HG02678 (cell line): ENCODE data around the gene CEACAM21.

ENCODE experiments used
- ATAC-seq: cut with Tn5 transposase; IDR thresholded peaks from one replicate; pipeline ENCODE4 v1.9.1; 2021; ENCODE audit warnings: mild to moderate bottlenecking, moderate library complexity; ENCODE audit not compliant: unreplicated experiment

The CEACAM21 gene

DNA sequence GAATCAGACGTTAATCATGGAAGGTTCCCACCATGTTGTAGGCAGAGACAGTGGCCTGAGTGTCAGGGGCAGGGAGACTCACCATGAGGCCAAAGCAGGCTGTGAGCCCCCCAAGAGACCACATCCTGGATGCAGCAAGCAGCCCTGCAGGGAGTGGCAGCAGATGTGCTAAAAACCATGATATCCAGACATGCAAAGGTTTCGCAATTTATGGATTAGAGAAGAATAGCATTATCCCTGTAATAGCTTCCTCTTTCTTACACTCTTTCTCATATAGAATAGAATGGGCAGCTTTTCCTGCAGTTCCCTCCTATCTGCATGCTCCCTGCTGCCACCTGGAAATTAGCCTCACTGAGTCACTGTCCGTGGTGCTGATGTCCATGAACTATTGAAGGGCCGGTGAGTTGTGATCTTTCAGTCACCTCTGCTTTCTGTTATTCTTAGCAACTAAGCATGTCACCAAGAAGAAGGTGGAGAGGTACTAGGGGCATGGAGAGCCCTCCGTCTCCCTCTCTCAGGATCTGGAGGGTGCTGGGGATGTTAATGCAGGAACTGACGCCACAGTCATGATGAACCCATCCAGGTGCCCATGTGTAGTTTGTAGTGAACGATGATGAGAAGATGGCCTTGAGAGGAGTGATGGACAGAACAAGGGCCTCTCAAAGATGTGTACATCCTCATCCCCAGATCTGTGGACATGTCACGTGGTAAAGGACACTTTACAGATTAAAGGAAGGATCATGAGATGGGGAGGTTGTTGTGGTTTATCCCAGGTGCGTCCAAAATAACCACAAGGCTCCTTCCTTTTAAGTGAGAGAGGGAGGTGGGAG is 41.0 kb downstream of the CEACAM21 start:
- ATAC-seq = no peak

DNA sequence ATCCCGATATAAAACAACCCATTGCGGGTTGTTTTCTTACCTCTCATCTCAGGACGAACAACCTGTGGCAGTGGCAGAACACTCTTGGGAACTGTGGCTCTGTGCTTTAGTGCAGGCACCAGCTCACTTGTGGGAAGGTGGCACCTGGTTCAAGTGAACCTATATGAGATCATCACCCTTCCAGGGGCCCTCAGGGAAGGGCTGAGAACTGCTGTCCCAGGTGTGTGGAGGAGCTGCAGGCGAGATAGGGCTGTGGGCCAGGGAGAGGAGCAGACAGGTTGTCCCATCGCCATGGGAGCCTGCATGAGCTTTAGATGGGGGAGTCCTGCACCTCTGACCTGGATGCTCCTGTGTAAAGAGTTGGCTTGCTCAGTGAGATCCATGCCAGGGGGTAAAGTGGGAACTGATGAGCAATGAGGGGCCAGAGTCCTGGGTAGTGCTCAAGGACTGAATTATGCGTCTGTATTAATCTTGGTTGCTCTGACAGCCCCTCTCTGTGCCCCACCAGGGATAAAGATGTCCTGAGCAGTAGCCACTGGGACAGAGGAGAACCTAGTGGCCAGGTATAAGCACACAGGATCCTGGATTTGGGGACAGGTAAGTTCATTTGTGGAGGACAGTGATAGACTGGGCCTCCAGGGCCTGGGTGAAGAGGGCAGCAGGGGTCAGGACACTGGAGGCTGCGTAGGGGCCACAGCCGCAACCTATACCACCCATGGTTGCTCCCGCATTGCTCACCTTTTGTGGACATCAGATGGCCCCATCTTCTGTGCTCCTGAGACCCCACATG is 42.2 kb downstream of the CEACAM21 start:
- ATAC-seq = no peak

DNA sequence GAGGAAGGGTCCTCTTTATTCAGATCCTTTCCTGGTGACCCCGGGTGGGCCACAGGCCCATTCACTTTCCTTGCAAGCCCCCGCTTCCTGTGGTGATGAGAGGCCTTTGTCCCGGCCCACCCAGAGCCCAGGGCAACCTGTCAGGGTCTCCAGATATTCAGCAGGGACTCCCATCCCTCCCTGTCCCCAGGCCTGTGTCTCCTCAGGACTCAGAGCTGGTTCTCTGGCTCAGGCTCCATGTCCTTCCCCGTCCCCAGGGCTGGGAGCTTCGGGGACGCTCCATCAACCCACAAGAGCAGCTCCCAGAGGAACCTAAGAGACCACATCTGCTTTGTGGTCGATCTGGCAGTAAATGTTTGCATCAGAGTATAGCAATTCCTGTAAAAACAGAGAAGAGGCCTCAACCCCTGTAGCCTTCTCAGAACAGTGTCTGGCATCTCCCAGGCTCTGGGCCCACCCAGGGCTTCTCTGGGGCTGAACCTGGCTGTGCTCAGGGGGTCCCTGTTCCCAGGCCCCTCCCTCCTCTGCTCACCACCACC is 43.1 kb downstream of the CEACAM21 start:
- ATAC-seq = no peak

DNA sequence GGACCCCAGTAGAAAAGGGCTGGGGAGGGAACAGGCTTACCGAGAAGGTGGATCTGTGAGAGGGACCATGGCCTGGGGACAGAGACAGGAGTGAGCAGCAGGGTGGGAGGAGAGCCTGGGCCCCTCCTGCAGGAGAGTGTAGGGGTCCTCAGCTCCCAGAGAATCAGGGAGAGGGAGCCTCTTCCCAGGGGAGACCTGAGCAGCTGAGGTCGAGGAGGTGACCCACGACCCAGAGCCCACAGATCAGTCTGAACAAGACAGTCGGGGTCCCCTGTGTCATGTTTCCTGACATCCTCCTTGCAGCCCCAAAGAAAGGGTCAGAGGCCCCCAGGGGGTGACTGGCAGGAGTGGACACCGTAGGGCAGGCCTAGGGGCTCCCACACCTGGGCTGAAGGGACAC is 44.2 kb downstream of the CEACAM21 start:
- ATAC-seq = no peak

DNA sequence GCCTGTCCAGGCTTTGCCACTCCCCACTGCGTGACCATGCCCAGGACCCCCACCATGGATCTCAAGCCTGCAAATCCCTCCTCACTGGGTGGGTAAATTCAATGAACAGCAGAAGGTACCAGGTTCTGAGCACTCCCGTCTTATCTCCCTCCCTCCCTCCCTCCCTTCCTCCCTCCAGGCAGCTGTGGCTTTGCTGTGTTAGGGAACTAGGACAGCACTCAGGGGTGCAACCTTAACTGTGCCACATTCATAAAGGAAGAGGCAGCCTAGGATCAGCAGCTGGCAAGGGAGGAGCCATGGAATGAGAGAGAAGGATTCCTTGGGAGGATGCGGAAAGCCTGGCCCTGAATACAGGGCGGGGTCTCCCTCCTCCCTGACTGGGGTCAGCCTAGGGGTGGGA is 45.3 kb downstream of the CEACAM21 start:
- no peak for ATAC-seq

DNA sequence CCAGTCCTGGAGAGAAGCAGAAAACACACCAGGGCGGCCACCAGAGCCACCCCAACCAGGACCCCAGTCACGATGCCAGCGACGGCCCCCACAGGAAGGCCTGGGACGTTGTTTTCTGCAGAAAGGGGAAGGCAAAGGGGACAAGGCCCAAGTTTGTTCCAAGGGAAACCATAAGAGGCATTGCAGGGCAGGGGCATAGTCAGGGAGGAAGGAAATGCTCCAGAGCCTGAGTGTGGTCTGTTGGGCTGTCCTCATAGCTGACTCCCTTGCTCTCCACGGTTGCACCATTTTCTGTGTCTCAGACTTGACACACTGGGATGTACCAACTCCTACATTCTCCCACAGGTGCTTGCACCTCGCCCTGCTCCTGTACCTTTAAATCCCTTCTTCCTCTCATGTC is 45.7 kb downstream of the CEACAM21 start:
- no peak for ATAC-seq

DNA sequence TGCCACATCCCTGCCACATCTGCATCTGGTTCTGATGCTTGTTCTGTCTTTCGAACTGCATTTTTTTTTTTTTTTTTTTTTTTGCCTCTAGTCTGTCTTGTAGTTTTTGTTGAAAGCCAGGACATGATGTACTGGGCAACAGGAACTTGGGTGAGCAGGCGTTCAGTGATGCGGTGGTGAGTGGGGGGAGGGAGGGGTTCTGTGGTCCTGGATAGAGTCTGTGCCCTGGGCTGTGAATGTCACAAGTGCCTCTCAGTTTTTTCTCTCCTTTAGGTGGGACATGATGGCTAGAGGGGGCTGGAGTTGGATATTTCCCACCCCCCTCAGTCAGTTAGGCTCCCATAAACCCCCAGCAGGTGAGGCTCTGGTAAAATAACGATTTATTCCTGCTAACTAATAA is 47.4 kb downstream of the CEACAM21 start:
- no peak for ATAC-seq

DNA sequence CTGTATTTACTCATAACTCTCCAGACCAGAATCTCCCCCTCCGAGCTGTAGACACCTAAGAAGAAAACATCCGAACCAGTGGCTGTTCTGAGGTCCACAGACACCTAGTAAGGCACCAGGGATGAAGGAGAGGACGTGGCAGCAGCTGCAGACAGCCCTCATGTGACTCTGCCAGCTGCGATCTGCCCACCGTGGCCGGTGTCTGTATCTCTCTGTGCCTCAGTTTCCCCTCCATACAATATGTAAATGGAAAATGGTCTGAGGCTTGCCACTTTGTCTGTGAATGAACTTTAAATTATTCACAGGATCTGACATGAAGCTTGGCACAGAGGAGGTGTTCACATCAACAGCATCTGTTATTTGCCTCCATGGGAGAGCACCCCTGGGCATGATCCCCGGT is 48.5 kb downstream of the CEACAM21 start:
- ATAC-seq = no peak

DNA sequence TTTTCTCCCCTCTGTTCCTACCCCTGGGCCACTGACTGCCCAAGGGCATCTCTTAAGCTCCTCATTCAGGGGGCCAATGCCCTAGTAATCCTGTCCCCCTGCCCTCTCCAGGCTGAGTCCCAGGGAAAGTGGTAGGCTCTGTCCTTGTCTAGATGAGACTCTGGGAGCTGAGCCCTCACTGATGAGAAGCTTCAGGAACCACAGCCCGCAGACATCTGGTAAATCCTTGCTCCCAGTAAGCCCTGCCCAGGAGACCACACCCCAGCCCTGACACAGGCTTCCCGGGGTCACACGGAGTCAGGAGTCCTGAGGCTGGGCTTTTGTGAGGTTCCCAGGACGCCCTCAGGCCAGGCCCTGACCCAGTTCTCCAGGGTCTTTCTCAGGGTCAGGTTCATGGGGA is 49.0 kb downstream of the CEACAM21 start:
- ATAC-seq = no peak

DNA sequence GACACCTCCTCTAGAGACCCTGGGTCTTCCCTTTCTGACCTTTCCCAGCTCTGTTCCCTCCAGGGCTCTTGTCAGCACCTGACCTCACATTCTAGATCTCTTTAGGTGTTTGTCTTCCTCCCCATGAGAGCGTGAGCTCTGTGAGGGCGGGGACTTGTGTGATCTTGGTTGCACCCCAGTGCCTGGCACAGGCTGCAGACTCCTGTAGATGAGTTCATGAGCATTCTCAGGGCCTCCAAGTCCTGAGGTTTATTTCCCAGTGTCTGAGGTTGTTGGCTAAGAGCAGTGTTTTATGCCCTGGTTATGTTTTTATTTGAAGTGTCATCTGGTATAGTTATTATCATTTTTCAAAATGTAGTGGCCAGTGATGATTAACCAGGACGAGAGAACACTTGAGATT is 50.3 kb downstream of the CEACAM21 start:
- no peak for ATAC-seq

DNA sequence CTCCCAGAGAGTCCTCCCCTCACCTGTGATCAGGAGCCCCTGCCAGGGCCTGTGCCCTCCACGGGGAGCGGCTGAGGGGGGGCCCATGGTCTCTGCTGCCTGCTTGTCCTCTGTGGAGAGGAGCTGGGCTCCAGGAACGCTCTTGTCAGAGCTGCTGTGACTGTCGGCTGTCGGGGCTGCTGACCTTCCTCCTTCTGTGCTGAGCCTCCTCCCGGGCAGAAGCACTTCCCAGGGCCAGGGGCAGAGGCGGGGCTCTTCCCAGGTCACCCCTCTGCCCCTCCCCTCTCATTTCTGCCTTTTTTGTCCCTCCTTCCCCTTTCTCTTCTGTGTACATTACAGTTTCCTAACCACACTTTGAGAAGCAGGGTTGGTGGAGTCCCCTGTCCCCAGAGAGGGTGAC is 50.9 kb downstream of the CEACAM21 start, which contains the start of gene CEACAM4:
CEACAM4 (minus strand) TSS at position 198 of the 400 bp plus-strand sequence; CDS start at position 87, 111 bp downstream.
- ATAC-seq = no peak

DNA sequence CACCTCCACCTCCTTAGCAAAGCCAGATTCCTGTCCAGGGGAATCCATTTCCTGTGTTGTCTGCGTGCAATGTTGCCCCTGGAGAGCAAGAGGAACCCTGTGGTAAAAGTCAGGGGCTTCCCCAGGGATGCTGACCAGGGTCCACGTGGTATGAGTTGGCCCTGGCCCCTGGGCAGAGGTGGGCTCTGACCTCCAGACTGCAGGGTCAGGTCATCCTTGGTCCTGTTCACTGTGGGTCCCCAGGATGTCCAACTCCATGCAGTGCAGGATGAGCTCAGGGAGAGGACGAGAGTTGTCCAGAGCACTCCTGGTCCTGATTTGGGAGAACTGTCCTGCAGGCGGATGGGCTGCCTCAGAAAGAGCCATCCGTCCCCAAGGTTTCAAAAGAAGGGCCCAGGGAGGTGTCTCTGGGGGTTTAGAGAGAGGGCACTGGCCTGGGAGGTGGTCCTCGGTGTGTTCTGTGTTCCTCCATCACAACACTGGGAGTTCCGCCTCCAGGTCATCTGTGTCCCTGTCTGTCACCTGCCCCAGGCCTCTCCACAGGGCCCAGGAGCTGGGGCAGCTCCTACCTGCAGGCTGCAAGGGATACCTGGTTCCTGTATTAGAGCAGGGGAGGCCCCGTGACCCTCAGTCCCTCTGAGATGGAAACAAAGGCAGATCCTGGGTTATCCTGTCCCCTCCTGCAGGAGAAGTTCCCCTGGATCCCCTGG is 52.2 kb downstream of the CEACAM21 start:
- no peak for ATAC-seq
